HG03521 (cell line): ENCODE measurements around the gene KLF7.

Experiments used
- ATAC-seq: cut with Tn5 transposase; IDR thresholded peaks from one replicate; pipeline ENCODE4 v1.9.1; 2021; ENCODE audit warnings: mild to moderate bottlenecking, moderate library complexity; ENCODE audit not compliant: unreplicated experiment

Gene KLF7

GRCh38 chr2:207097278-207097677, 68.5 kb downstream of the KLF7 start:
- ATAC-seq, result no peak

DNA sequence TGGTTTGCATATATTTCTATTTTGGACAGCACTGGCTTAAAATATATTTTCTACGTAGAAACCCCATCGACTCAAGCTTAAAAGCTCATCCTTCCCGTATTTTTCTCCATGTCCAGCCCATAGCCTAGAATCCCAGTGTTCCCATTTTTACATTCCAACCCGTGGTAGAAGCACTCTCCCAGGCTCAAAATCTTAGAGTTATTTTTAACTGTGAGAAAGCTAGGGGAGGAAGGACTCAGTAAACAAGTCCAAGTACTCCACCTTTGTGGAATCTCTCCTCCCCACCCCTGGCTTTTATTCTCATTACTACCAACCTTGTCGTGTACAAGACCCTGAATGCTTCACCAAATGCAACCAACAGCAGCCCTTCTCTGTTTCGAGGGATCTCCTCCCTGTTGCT, 69.8 kb downstream of the KLF7 start:
- no peak for ATAC-seq

GRCh38 chr2:207093234-207093633, 72.5 kb downstream of the KLF7 start:
- no peak for ATAC-seq

GRCh38 chr2:207092818-207093217, 72.9 kb downstream of the KLF7 start:
- no peak for ATAC-seq

DNA sequence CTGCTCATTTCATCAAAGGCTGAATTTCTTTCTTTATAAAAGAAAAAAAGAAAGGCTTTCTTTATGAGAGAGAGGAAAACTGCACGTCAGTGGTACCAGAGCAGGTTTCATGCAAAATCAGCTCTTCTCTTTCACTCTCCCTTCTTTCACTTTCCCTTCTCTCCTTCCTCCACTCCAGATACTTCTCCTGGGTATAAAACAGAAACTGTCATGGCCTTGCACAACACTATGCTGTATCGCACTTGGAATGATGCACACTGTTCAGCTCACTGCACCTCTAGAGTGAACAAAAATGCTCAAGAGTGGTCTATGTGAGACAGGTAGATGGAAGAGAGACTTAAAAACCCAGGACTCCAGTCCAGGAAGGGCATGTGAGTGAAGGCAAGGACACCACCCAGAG, 73.8 kb downstream of the KLF7 start:
- ATAC-seq, result no peak

- no peak for ATAC-seq
These were observed 74.6 kb downstream of the KLF7 start for GRCh38 chr2:207091176-207091575.

- no peak for ATAC-seq
These were observed 75.4 kb downstream of the KLF7 start for GRCh38 chr2:207090389-207090788.

GRCh38 chr2:207088839-207089238, 76.9 kb downstream of the KLF7 start:
- no peak for ATAC-seq

DNA sequence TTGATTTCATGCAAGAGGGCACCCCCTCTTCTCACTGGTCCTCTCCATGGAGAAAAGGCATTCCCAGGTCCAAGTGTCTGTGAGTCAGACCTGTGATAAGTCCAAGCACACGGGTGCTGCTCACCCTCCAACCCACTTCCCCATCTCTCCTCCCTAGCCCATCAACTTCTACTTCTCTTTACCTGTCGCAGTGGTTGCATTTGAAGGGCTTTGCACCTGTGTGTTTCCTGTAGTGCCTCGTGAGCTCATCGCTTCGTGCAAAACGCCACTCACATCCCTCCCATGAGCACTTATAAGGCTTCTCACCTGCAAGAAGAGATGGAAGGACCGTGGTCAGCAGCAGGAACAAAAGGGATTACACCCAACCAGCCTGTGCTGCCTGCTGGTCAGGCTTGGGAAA, 77.5 kb downstream of the KLF7 start:
- no peak for ATAC-seq

- no peak for ATAC-seq
These were observed 78.5 kb downstream of the KLF7 start for GRCh38 chr2:207087046-207087902.

GRCh38 chr2:207086136-207086535, 79.6 kb downstream of the KLF7 start:
- no peak for ATAC-seq

GRCh38 chr2:207085110-207085509, 80.6 kb downstream of the KLF7 start:
- ATAC-seq, result no peak

DNA sequence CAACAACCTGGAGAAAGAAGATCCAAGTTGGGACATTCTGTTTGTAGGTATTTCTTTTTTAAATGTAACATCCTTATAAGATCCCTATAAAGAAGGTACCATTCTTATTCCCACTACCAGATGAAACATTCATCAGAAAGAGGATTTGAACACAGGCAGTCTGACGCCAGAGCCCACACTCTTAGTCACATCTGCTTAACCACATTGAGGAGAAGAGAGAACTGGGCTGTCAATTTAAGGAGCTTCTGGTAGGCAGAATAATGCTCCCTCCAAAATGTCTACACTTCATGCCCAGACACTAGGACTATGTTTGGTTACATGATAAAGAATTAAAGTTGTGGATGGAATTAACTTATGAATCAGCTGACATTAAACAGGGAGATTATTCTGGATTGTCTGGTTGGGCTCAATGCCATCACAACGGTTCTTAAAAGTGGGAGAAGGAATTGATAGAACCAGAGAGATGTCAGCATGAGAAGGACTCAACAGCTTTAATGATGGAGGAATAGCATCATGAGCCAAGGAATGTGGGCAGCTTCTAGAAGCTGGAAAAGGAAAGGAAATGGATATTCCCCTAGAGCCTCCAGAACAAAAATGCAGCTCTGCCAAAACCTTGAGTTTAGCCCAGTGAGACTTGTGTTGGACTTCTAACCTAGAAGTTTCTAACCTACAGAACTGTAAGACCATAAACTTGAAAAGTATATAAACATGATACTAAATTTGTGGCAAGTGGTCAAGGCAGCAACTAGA, 82.2 kb downstream of the KLF7 start:
- no peak for ATAC-seq

- ATAC-seq, result no peak
These were observed 83.1 kb downstream of the KLF7 start for GRCh38 chr2:207082619-207083018.

DNA sequence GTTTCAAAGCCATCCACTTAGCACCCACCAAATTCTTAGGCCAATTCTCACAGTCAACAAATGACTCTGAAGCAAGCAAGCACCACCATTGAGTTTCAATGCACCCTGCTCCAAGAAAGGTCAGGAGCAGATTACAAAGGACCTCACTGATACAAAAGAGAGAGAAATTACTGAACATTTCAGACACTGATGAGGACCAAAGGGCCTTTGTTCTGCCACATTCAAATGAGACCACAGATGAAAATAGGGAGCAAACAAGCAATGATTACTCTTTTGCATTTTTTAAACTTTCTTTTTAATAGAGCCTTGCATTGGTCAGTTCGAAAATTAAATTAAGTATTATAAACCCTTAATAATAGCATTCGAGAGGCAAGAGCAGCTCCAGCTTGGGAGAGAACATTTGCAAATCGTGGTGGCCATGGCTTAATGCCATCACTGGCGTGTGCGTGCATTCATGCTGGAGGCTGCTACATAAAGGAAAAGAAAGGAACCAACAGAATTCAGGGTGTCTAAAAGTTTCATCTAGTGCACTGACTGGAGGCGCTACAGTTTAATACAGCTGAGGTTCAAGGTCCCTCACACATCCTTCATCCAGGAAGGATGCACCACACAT, 87.5 kb downstream of the KLF7 start:
- no peak for ATAC-seq

GRCh38 chr2:207077266-207077665, 88.5 kb downstream of the KLF7 start:
- ATAC-seq, result no peak

GRCh38 chr2:207075456-207075855, 90.3 kb downstream of the KLF7 start:
- no peak for ATAC-seq

GRCh38 chr2:207073801-207074678, 91.7 kb downstream of the KLF7 start:
- ATAC-seq, result no peak

GRCh38 chr2:207073412-207073800, 92.3 kb downstream of the KLF7 start:
- ATAC-seq, result no peak

DNA sequence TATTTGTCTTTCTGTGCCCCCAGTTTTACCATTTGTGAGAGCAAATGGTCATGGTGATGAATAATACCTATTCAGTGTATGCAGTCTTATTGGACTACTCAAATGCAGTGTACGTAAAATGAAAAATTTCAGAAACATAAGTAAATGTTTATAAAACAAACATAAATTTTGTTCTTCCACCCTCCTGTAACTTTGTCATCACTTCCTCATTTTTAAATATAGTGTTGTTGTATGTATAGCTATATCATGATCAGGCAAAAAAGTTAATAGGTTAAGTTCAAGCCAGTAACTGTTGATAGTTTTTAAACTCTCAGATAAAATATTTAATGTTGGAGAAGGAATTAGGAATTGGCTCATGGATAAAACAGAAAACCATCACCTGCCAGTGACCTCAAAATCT, 93.2 kb downstream of the KLF7 start:
- ATAC-seq, result no peak

- ATAC-seq, result no peak
These were observed 93.9 kb downstream of the KLF7 start for GRCh38 chr2:207071820-207072219.
